DMS79 (cell line): ENCODE measurements around the gene TRPM5.

Experiments used
- DNase-seq: peaks from one replicate; lab custom pipeline; 2025; lab: John Stamatoyannopoulos, UW

TRPM5 gene

GRCh38 chr11:2436013-2436520 lies 8.2 kb downstream of the TRPM5 start:
- no peak for DNase-seq

- DNase-seq = no peak
These were observed 8.9 kb downstream of the TRPM5 start for GRCh38 chr11:2435288-2436012.

DNA sequence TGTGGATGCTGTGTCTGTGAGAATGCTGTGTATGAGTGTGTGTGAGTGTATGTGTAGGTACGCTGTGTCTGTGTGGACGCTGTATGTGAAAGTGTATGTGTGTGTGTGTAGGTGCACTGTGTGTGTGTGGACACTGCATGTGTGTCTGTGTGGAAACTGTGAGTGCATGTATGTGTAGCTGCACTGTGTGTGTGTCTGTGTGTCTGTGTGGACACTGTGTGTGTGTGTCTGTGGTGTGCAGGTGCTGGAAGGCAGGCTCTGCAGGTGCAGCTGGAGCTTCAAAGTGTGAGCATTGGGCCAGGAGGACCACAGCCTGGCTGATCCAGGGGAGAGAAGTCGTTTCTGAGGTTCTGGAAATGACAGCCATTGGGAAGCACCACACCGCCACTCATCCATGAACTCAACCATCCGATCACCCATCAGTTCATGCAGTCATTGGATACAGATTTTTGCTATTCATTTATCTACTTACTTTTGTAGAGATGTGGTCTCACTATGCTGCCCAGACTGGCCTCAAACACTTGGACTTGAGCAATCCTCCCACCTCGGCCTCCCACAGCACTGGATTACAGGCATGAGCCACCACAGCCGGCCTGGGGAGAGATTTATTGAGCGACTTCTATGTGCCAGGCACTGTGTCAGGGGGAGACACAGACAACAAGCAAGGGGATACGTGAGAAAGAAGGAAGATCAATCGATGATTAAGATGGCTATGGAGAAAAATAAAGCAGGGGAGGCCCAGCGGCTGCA lies 9.6 kb downstream of the TRPM5 start:
- DNase-seq = no peak

GRCh38 chr11:2434008-2434407 lies 10.3 kb downstream of the TRPM5 start:
- DNase-seq = no peak

DNA sequence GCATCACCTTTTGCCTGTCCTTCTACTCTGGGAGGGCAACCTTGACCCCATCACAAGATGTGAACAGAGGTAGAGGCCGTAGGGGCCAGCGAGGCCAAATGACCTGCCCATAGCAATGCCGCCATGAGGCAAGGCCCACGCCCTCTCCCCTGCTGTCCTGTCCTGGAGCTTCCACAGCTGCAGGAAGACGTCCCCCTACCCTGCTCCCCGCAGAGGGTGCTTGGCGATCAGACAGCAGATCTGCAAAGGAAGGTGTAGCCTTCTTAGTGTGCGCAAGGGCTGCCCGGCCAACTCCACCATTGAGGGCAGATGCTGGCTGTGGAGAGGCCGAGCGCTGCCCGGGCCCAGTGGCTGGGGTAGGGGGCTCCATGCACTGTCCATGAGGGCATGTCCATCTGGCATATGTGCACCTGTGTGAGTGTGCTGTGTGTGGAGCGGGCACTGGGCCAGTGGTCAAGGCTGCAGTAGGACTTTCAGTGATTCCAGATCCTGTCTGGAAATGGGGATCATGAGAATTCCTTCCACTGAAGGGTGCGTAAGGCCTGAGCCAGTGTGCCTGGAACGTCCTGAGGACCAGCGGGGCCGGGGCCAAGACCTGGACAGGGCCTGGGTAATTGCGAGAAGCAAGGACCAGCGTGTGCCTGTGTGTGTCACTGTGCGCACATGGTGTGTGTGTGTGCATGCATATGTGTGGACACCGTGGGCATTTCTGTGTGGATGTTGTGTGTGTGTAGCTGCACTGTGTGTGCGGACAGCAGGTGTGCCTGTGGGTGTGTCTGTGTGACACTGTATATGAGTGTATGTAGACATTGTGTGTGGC lies 11.0 kb downstream of the TRPM5 start:
- DNase-seq = no peak

DNA sequence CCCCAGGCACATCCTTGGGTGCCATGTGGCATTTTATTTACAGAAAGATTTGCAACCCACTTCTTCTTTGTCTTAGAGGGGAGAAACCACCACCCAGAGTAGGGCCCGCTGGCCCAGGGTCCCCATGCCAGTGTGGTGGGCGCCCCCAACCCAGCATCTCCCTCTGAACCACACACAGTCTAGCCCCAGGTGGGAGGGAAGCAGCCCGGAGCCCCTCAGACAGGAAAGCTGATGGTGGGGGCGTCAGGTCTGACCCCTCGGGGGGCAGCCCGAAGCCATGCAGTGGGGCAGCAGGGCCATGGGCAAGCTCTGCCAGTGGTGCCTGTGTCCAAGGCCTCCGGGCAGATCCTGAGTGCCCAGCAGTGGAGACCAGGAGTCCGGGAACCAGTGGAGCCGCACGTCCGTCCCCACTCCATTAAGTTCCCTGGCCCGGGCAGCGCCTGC lies 11.7 kb downstream of the TRPM5 start:
- DNase-seq = no peak

- DNase-seq = no peak
These were observed 12.1 kb downstream of the TRPM5 start for GRCh38 chr11:2432171-2432621.

DNA sequence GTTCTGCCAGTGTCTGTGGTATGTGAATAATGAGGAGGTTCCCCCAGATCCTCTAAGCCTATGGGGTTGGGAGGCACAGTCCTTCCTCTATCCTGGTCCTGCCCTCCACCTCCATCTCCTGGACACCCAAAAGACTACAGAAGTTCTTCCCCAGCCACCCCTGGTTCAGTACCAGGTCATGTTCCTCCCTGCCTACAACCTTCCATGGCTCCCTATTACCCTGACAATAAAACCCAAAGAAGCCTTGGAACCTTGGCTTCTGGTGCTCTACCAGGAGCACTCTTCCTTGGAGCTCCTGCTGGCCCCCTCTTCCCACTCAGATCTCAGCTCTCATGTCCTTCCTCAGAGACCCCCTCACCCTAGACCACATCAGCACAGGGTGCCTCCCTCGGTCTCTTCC lies 12.9 kb downstream of the TRPM5 start:
- no peak for DNase-seq

GRCh38 chr11:2428322-2428795 lies 16.0 kb downstream of the TRPM5 start:
- DNase-seq = no peak

- no peak for DNase-seq
These were observed 16.5 kb downstream of the TRPM5 start for GRCh38 chr11:2427721-2428321.

- no peak for DNase-seq
These were observed 17.3 kb downstream of the TRPM5 start for GRCh38 chr11:2426826-2427521.

GRCh38 chr11:2426221-2426620 lies 18.1 kb downstream of the TRPM5 start:
- no peak for DNase-seq

DNA sequence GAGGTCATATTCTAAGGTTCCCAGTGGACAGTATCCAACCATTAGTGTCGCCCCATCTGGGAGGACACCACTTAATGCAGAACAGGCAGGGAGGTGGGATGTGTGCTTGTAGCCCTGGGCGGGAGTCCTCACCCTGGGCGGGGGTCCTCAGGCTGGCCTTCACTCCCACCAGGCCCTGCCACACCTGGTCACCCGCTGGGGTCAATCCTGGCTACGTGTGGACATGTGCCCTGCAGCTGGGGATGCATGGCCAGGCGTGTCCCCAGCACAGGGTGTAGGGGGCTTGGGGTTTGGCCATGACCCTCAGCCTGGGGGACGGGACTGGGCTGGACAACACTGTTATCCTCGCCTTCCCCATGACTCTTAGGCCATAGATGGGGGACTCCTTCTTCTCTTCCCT lies 18.8 kb downstream of the TRPM5 start:
- DNase-seq = no peak

GRCh38 chr11:2424811-2425495 lies 19.4 kb downstream of the TRPM5 start:
- DNase-seq = no peak

- DNase-seq = no peak
These were observed 20.9 kb downstream of the TRPM5 start for GRCh38 chr11:2423157-2424025.

DNA sequence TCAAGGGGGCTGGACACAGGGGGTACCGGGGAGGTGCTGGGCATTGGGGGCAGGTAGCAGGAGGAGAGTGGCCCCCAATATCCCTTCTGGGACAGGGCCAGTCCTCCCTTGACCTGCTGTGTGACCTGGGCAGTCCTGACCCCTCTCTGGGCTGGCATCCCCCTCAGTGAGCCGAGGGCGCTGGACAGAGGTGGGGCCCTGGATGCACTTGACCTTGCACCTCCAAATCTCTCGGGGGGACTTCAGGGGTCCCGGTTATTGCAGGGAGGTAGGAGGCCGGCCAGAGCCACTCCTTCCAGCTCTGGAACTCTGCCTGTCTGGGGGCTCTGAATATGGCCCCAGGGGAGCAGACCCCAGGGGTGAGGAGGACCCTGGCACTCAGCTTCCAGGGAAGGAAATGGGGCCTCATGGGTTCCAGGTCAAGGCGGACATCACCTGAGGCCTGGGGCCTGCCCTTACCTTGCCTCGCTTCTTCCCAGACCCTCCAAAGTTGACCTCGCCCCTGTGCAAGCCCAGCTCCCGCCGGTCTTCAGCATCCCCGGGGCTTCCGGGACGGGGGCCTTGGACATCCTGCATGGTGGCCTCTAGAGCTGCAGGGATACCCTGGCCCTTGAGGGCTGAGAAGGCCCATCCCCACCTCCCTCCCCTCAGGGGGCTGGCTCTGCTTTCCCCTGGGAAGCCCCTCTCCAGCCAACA lies 21.7 kb downstream of the TRPM5 start:
- DNase-seq = no peak

DNA sequence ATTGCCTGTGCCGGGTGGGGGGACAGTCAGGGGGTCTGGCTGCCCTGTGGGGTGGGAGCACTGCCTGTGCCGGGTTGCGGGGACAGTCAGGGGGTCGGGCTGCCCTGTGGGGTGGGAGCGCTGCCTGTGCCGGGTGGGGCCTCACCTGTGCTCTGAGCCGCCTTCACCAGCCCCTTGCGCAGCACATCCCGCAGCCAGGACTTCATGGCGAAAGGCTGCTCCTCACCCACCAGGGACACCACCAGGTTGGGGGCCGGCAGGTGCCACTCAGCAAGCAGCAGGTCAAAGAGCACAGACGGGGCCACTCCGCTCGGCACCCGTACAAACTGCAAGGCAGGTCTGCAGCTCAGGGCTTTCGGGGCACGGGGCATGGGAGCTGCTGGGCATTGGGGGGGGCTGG lies 22.3 kb downstream of the TRPM5 start:
- DNase-seq = no peak

GRCh38 chr11:2421226-2421994 lies 22.9 kb downstream of the TRPM5 start:
- no peak for DNase-seq
